ENCODE data around the gene ABCA5. TPM values are rescaled to one million over a fixed set of nuclear protein-coding genes. Genes with fewer than 3 reads are reported as not detected.

Gene ABCA5
- total RNA-seq, 1 experiment from 2014 or later, result 4.5 TPM

DNA sequence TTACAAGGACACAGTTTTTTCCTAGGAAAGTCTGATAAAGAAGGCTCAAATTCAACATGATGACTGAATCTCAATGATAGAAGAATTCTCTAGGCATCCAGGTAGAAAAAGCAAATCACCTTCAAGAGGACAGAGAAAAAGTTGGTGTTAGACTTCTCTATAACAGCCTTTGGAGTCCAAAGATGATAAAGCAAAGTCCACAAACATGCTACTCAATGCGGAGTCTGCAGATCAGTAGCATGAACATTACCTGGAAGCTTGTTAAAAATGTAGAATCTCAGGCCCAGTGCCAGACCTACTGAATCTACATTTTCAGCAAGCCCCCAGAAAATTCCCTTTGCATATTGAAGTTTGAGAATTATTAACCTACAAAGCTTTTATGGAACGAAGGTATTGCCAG lies 46.1 kb upstream of the ABCA5 start:
- DNase-seq, result no peak
- no peak overlapping the region for H3K18ac ChIP-seq (ENCODE audit: insufficient read length, low read depth, low read length)
- no peaks in the 10 kb centered on the region for H3K23me2 ChIP-seq (ENCODE audit: insufficient read length, low read depth, low read length, poor library complexity, severe bottlenecking)
- no peak overlapping the region for H2BK15ac ChIP-seq (ENCODE audit: low read depth, low read length)
- no peak overlapping the region for H3K9ac ChIP-seq (ENCODE audit: extremely low read depth, insufficient read length, low read length)
- Mint-ChIP-seq H3K27me3 (ENCODE audit: low read depth) (no peaks in the 10 kb centered on the region), H3K4me1 (peaks cover 11 to 21% of the 10 kb centered on the region in 2 experiments), H3K36me3 (ENCODE audit: insufficient read depth in 1 of 3, low read depth in 3 of 3) (no peaks in the 10 kb centered on the region), H3K4me3 (no peak overlapping the region), H3K27ac (no peak overlapping the region), H3K9me3 (no peaks in the 10 kb centered on the region)
- no peaks in the 10 kb centered on the region for H3K9me3 ChIP-seq (ENCODE audit: control insufficient read depth, low read depth, low read length)
- H4K20me1 ChIP-seq (ENCODE audit: control insufficient read depth, insufficient read depth, insufficient read length), result no peaks in the 10 kb centered on the region
- H2BK20ac ChIP-seq (ENCODE audit: low read depth, low read length, poor library complexity, severe bottlenecking), result no peak overlapping the region
- no peak overlapping the region for H2BK5ac ChIP-seq (ENCODE audit: insufficient read length, low read length)
- H2BK120ac ChIP-seq (ENCODE audit: low read depth, low read length, poor library complexity, severe bottlenecking), result no peak overlapping the region
- H3T11ph ChIP-seq (ENCODE audit: low read length), result no peak overlapping the region
- no CpG with 5 or more reads among the region's 2 CpGs for WGBS (ENCODE audit: extremely low coverage, insufficient read length, low lambda C conversion rate)
- H2AK5ac ChIP-seq (ENCODE audit: insufficient read length, low read length), result no peak overlapping the region
- no peak overlapping the region for H2AFZ ChIP-seq (ENCODE audit: low read length)
- no peak overlapping the region for H3K27ac ChIP-seq (ENCODE audit: insufficient read length, low read depth, low read length)
- no peak overlapping the region for H4K91ac ChIP-seq (ENCODE audit: insufficient read length, low read depth, low read length)
- H3K4me1 ChIP-seq (ENCODE audit: insufficient read depth, low read length), result peaks cover 3% of the 10 kb centered on the region; the same call in 1 of the 2 replicates
- TF ChIP-seq, protein P1, sequence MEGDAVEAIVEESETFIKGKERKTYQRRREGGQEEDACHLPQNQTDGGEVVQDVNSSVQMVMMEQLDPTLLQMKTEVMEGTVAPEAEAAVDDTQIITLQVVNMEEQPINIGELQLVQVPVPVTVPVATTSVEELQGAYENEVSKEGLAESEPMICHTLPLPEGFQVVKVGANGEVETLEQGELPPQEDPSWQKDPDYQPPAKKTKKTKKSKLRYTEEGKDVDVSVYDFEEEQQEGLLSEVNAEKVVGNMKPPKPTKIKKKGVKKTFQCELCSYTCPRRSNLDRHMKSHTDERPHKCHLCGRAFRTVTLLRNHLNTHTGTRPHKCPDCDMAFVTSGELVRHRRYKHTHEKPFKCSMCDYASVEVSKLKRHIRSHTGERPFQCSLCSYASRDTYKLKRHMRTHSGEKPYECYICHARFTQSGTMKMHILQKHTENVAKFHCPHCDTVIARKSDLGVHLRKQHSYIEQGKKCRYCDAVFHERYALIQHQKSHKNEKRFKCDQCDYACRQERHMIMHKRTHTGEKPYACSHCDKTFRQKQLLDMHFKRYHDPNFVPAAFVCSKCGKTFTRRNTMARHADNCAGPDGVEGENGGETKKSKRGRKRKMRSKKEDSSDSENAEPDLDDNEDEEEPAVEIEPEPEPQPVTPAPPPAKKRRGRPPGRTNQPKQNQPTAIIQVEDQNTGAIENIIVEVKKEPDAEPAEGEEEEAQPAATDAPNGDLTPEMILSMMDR (conservative IDR thresholded peaks at IDR 0.05), result no peak
- no peaks in the 10 kb centered on the region for H3K79me1 ChIP-seq (ENCODE audit: insufficient read depth, low read depth, low read length, poor library complexity, severe bottlenecking)
- H4K5ac ChIP-seq (ENCODE audit: insufficient read length, low read depth, low read length), result no peak overlapping the region
- H4K8ac ChIP-seq (replicated peaks; ENCODE audit: insufficient read length, low read depth, low read length), result no peak overlapping the region
- H3K56ac ChIP-seq (ENCODE audit: insufficient read length, low read depth, low read length), result no peak overlapping the region
- H3K4ac ChIP-seq (ENCODE audit: low read depth, low read length), result no peak overlapping the region
- no peaks in the 10 kb centered on the region for H3K79me2 ChIP-seq (ENCODE audit: insufficient read depth, low read length)
- no peak overlapping the region for H3K14ac ChIP-seq (ENCODE audit: insufficient read depth, low read length)
- no peak overlapping the region for H2BK12ac ChIP-seq (ENCODE audit: insufficient read length, low read depth, low read length)
- H3K27me3 ChIP-seq (ENCODE audit: insufficient read depth, low read length), result no peaks in the 10 kb centered on the region
- H3K23ac ChIP-seq (ENCODE audit: insufficient read length, low read depth, low read length), result no peak overlapping the region
- H3K4me2 ChIP-seq (ENCODE audit: insufficient read depth, insufficient read length, low read length), result no peak overlapping the region

All from H9 (cell line).